ENCODE data around the gene KCNQ1.

- no peak for TF ChIP-seq POLR2A (IDR thresholded peaks at IDR 0.05)
- TF ChIP-seq POLR2AphosphoS5 (IDR thresholded peaks at IDR 0.05), result no peak
- TF ChIP-seq CTCF (IDR thresholded peaks at IDR 0.05), result no peak
These were observed 35.7 kb upstream of the KCNQ1 start for GRCh38 chr11:2409126-2409525.
